GM23338 (cell line): Measurements from ENCODE around the gene SGCD. TPM values are rescaled to one million over a fixed set of nuclear protein-coding genes. Genes with fewer than 3 reads are reported as not detected.

Source experiments
- ATAC-seq: fragments of 200-7000 bp; cut with Tn5 transposase; 3 replicates; pipeline ENCODE4 v1.9.1; 2020
- DNase-seq: peaks from one replicate; pipeline ENCODE4 v3.0.0-alpha.2; 2015; ENCODE audit warnings: low spot score
- H2AFZ ChIP-seq: fragments of 200-600 bp; sonication (generic); 2 replicates; pipeline ENCODE4 v1.8.0; 2016; ENCODE audit warnings: antibody characterized with exemption, mild to moderate bottlenecking, moderate library complexity
- H3F3A ChIP-seq: fragments of 200-600 bp; sonication (generic); replicated peaks from 2 replicates; pipeline ENCODE4 v1.8.0; 2017; ENCODE audit warnings: antibody characterized with exemption, mixed run types, low read depth
- H3K27ac ChIP-seq: fragments of 200-600 bp; sonication (generic); 2 replicates; pipeline ENCODE4 v1.6.1; 2016; ENCODE audit warnings: low read depth
- H3K27me3 ChIP-seq: fragments of 200-600 bp; sonication (generic); 2 replicates; pipeline ENCODE4 v1.8.0; 2016; ENCODE audit warnings: mild to moderate bottlenecking, mixed run types, moderate library complexity; ENCODE audit not compliant: insufficient read depth
- H3K36me3 ChIP-seq: fragments of 200-600 bp; sonication (generic); 2 replicates; pipeline ENCODE4 v1.8.0; 2016; ENCODE audit warnings: mild to moderate bottlenecking; ENCODE audit not compliant: insufficient read depth
- H3K4me1 ChIP-seq: fragments of 200-600 bp; sonication (generic); 2 replicates; pipeline ENCODE4 v1.8.0; 2016; ENCODE audit warnings: mild to moderate bottlenecking, moderate library complexity; ENCODE audit not compliant: insufficient read depth
- H3K4me2 ChIP-seq: fragments of 200-600 bp; sonication (generic); 2 replicates; pipeline ENCODE4 v1.7.1; 2017; ENCODE audit warnings: mixed run types
- H3K4me3 ChIP-seq: fragments of 200-600 bp; sonication (generic); 2 replicates; pipeline ENCODE4 v1.6.1; 2016; ENCODE audit warnings: mixed run types
- H3K79me2 ChIP-seq: fragments of 200-600 bp; sonication (generic); replicated peaks from 2 replicates; pipeline ENCODE4 v1.8.0; 2017; ENCODE audit warnings: mild to moderate bottlenecking; ENCODE audit not compliant: insufficient read depth
- H3K9me2 ChIP-seq: fragments of 200-600 bp; sonication (generic); 2 replicates; pipeline ENCODE4 v1.8.0; 2017; ENCODE audit not compliant: insufficient read depth
- H4K20me1 ChIP-seq: fragments of 200-600 bp; sonication (generic); replicated peaks from 2 replicates; pipeline ENCODE4 v1.8.0; 2017; ENCODE audit warnings: mild to moderate bottlenecking; ENCODE audit not compliant: insufficient read depth
- H3K27ac Mint-ChIP-seq: 2 replicates; pipeline ENCODE4 v1.8.0; 2020; ENCODE audit warnings: inconsistent platforms, mild to moderate bottlenecking, moderate library complexity, mixed read lengths
- H3K27me3 Mint-ChIP-seq: 3 replicates; pipeline ENCODE4 v1.8.0; 2022; ENCODE audit warnings: low read depth, mild to moderate bottlenecking, moderate library complexity, mixed read lengths, inconsistent platforms; ENCODE audit not compliant: insufficient read depth, poor library complexity
- H3K36me3 Mint-ChIP-seq: 3 replicates; pipeline ENCODE4 v1.8.0; 2021; ENCODE audit warnings: low read depth, mild to moderate bottlenecking, inconsistent platforms, moderate library complexity, mixed read lengths
- H3K4me1 Mint-ChIP-seq: 3 replicates; pipeline ENCODE4 v1.8.0; 2020; ENCODE audit warnings: mild to moderate bottlenecking, inconsistent platforms, mixed read lengths
- H3K4me3 Mint-ChIP-seq: 3 replicates; pipeline ENCODE4 v1.8.0; 2021; ENCODE audit warnings: moderate library complexity, mild to moderate bottlenecking, inconsistent platforms, mixed read lengths
- H3K9me3 Mint-ChIP-seq: 3 replicates; pipeline ENCODE4 v1.8.0; 2020; ENCODE audit warnings: moderate library complexity, mild to moderate bottlenecking, inconsistent platforms, mixed read lengths
- CREB1 ChIP-seq: fragments of 250-450 bp; sonication (Bioruptor Pico); IDR thresholded peaks from 2 replicates; pipeline ENCODE4 v1.5.0; 2020; ENCODE audit warnings: low read depth, mild to moderate bottlenecking, moderate library complexity
- ETS1 ChIP-seq: IDR thresholded peaks from 2 replicates; pipeline ENCODE4 v1.6.1; 2016; ENCODE audit warnings: antibody characterized with exemption
- EZH2phosphoT487 ChIP-seq: fragments of 200-600 bp; sonication (generic); IDR thresholded peaks from one replicate; pipeline ENCODE4 v1.8.1; 2018; ENCODE audit warnings: antibody characterized with exemption; ENCODE audit not compliant: unreplicated experiment
- JUNB ChIP-seq: IDR thresholded peaks from one replicate; pipeline ENCODE4 v1.6.1; 2016; ENCODE audit warnings: antibody characterized with exemption; ENCODE audit not compliant: unreplicated experiment
- ZNF331 ChIP-seq: fragments of 250-450 bp; sonication (Bioruptor Pico); IDR thresholded peaks from 2 replicates; pipeline ENCODE4 v1.5.0; 2020; ENCODE audit warnings: low read depth, mild to moderate bottlenecking, moderate library complexity
- ZNF462 ChIP-seq: fragments of 250-450 bp; sonication (Bioruptor Pico); IDR thresholded peaks from 2 replicates; pipeline ENCODE4 v1.5.0; 2020; ENCODE audit warnings: mild to moderate bottlenecking, moderate library complexity
- polyA plus RNA-seq: library from polyadenylated mRNA; unstranded; fragments of >200 nt; fragmentation: Nextera tagmentation; extraction: Ambion mirVana; gene quantifications from 2 replicates; pipeline ENCODE4 v1.2.1, GENCODE V29; 2016
- total RNA-seq: library from RNA; depleted of rRNA; stranded (reverse); fragments of >200 nt; shearing (Covaris generic); gene quantifications from 2 replicates; pipeline ENCODE4 v1.2.3, GENCODE V29; 2014

Gene SGCD
- total and polyA plus RNA-seq, 2 experiments from 2014 or later, result 0.03 to 0.05 TPM

- Mint-ChIP-seq H3K4me3 (no peak overlapping the region), H3K27ac (no peak overlapping the region), H3K9me3 (no peaks in the 10 kb centered on the region), H3K4me1 (no peaks in the 10 kb centered on the region), H3K27me3 (no peaks in the 10 kb centered on the region), H3K36me3 (no peaks in the 10 kb centered on the region)
- no peaks in the 10 kb centered on the region for H3K36me3 ChIP-seq
- H3K4me1 ChIP-seq, result peaks cover 4% of the 10 kb centered on the region; the same call in 1 of the 2 replicates
- no peaks in the 10 kb centered on the region for H3K79me2 ChIP-seq
- DNase-seq (no peak), ATAC-seq (no peak)
- H3K4me2 ChIP-seq, result no peak overlapping the region
- TF ChIP-seq ETS1 (no peak), CREB1 (CRISPR knock-in tag) (no peak), ZNF462 (CRISPR knock-in tag) (no peak), EZH2phosphoT487 (no peak), ZNF331 (CRISPR knock-in tag) (no peak), JUNB (no peak)
- H3K4me3 ChIP-seq, result no peak overlapping the region
- H4K20me1 ChIP-seq, result no peaks in the 10 kb centered on the region
- H3F3A ChIP-seq, result no peaks in the 10 kb centered on the region
- H3K9me2 ChIP-seq, result peaks cover 5% of the 10 kb centered on the region
- no peaks in the 10 kb centered on the region for H3K27me3 ChIP-seq
- H2AFZ ChIP-seq, result no peak overlapping the region
- no peak overlapping the region for H3K27ac ChIP-seq
Observed at GRCh38 chr5:156621719-156622118, 294.8 kb downstream of the SGCD start.
